ENCODE measurements around the gene PP2D1.
"Not testable (repeated sequence)": the region's sequence is repeated elsewhere in the genome, so short reads cannot be mapped to it uniquely, and the experiment has no call there.

PP2D1 gene

GRCh38 chr3:20012164-20012563 lies at the start of gene PP2D1:
Gene PP2D1, minus strand, starts transcription at chr3:20012264. Its CDS starts 192 bp downstream, at chr3:20012072.
- no peak for DNase-seq

DNA sequence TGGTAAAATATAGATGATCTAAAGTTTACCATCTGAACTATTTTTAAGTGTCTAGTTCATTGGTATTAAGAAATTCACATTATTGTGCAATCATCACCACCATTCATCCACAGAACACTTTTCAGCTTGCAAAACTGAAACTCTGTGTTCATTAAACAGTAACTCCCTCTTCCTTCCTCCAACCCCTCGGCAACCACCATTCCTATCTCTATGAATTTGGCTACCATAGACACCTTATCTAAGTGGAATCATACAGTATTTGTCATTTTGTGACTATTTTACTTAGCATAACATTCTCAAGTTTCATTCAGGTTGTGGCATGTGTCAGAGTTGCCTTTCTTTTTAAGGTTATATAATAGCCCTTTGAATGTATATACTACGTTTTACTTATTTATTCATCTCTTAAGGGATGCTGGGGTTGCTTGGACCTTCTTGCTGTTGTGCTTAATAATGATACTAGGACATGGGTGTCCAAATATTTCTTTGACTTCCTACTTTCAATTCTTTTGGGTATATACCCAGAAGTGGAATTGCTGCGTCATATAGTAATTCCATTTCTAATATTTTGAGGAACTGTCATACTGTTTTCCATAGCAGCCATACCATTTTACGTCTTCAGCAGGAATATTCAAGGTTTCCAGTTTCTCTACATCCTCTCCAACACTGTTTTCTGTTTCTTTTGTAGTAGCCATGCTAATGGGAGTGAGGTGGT lies 49.1 kb upstream of the PP2D1 start:
- no peak for DNase-seq

- DNase-seq: no peak
Observed at GRCh38 chr3:20059929-20060328, 47.9 kb upstream of the PP2D1 start.

DNA sequence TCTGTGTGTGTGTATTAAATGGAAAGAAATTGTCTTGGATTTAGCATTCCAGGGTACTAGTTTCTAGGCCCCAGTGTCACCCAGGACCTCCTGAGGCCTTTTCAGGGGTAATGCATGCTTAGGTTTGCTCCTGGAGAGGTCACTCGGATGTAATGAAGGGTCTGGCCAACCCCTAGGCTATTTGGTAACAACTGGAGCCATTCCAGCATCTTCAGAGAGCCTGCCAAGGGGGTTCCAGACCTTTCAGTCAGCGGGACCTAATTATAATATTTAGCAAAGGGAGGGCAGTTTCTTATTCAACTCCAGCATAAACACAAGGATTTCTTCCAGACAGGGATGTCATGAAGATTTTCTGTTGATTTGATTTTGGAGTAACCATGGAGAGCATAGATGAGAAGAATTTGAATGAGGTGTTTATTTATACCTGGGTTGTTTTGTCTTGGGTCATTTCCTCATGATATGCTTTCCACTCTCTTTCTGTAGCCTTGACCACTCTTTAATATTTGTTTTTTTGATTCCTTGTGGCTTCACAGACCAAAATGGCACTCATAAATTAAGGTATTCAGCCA lies 45.6 kb upstream of the PP2D1 start:
- DNase-seq: no peak

DNA sequence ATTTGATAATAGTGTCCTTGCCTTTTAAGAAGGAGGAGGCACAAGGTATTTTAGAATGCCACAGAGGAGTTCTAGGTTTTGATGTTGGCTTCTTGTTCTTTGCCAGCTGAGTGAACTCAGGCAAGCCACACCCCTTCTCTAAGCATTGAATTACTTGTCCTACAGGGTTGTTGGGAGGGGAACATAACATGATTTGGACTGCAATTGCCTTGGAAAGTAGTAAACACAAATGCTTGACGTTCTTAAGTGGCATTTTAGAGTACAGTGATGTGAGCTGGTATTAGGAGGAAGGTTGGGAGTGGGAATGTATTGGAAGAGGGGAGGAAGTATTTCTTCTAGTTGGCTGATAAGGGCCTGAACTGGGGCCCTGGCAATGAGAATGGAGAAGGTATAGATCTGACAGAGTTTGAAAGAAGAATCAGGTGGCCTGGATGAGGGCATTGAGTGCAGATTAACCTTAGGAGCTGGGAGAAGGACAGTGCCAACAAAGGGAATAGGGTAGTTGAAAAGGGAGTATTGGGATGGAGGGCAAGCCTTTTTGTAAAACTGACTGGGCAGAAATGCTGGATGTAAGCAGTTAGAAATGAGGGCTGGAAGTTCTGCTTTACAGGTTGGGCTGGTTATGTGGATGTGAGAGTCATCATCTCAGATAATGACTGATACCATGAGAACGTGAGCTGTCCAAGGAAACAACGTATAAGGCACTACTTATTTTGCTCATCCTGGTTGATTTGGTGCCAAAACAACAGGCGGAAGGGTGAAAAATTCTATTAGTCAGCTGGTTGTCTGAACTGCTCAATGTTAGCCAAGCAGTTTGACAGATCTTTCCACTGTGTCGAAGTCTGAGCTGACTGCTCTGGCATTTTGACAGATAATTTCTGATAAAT lies 44.9 kb upstream of the PP2D1 start:
- DNase-seq: no peak

DNA sequence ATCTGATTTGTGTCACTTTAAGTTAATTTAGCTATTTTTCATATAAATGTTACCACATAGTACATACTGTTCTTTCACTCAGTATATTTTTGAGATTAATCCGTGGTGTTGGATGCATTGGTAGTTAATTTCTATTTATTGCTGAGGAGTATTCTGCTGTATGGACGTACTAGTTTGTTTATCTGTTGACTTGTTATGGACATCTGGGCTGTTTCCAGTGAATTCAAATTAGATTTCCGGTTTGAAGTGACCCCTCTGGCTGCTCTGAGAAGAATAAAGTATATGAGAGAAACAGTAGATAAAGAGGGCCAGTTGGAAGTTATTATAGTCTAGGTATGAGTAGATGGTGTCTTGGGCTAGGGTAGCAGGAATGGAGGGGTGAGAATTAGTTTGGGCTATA lies 43.8 kb upstream of the PP2D1 start:
- DNase-seq: no peak

DNA sequence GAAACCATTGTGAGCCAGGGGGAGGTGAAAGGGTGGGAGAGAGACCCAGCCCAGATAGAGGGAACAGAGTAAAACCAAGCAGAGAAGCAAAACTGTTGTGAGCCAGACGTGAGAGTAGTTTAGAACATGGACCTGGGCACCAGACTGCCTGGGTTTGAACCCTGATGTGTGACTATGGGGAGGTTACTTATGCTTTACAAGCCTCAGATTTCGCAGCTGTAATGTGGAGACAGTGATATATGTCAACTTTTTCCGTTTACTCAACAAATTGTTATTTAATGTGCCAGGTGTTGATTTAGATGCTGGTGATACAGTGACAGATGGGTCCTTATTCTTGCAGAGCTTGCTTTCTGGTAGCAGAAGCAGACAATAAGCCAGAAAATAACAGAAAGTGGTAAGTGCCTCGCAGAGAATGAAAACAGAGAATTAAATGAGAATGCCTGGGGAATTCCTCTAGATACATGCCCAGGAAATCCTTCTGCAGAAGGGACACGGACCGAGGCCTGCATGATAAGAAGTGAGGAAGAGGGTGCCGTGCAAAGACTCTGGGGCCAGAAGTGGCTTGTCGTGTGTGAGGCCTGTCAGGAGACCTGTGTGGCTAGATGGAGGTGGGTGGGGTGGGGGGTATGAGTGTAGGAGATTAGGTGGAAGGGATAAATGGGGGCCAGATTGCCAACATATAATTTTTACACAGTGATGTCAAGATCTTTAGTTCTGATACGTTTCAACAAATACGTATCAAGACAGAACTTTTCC lies 43.1 kb upstream of the PP2D1 start:
- DNase-seq: no peak

- no peak for DNase-seq
Observed at GRCh38 chr3:20054549-20054987, 42.5 kb upstream of the PP2D1 start.

DNA sequence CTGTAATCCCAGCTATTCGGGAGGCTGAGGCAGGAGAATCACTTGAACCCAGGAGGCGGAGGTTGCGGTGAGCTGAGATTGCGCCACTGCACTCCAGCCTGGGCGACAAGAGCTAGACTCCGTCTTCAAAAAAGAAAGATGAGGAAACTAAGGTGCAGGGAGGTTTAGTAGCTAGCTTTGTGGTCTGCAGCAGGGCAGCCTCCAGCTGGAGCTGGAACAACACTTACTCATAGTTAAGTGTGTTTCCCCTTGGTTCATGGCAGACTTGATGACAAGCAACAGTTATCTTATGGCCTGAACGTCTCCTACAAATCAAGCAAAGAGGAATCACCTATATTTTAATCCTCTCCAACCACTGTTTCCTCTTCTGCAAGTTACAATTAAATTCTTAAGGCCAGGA lies 40.8 kb upstream of the PP2D1 start:
- DNase-seq: no peak

DNA sequence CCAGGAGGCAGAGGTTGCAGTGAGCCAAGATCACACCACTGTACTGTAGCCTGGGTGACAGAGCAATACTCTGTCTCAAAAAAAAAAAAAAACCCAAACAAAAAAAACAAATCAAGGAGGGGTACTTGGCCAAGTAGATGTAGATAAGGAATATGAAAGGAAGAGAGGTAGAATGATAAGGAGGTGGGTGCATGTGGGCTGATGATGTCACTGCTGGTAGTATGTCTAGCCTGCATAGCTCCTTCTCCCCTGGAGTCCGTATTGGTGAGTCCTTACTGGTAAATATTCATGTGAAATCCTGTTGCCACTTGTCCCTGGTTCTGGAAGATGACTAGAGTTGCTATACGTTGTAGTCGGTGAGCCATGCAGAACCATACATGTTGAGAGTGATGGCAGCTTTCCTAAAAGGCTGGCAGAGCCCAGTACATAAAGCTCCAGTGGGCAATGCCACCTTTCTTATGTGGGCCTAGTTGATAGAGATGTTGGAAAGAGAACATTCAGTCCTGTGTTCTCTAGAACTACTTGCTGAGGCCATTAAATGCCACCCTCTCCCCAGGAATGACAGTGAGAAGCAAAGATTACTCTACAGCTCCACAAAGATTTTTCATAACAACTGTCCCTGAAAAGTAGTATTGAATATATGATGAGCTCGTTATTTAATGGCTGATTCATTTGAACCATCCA lies 39.2 kb upstream of the PP2D1 start:
- no peak for DNase-seq

- DNase-seq: no peak
Observed at GRCh38 chr3:20047976-20048883, 36.2 kb upstream of the PP2D1 start.

DNA sequence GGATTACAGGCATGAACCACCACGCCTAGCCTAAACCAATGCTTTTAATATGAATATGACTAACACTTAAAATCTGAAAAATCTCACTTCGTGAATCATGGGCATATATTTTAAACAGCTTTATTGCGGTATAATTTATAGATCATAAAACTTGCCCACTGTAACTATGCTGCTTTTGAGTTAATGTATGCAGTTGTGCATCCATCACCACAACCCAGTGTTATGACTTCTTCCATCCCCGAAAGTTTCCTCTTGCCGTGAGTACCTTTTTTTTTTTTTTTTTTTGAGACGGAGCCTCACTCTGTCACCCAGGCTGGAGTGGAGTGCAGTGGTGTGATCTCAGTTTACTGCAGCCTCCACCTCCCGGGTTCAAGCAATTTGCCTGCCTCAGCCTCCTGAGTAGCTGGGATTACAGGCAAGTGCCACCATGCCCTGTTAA lies 35.3 kb upstream of the PP2D1 start:
- no peak for DNase-seq

GRCh38 chr3:20046556-20046955 lies 34.5 kb upstream of the PP2D1 start:
- DNase-seq: no peak

DNA sequence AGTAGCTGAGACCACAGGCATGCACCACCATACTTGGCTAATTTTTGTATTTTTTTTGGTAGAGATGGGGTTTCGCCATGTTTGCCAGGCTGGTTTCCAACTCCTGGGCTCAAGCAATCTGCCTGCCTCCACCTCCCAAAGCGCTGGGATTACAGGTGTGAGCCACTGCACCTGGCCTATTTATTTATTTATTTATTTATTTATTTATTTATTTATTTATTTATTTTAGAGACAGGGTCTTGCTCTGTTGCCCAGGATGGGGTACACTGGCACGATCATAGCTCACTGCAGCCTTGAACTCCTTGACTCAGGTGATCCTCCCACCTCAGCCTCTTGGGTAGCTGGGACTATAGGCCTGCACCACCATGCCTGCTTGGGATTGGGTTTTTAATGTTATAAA lies 33.1 kb upstream of the PP2D1 start:
- DNase-seq: not testable (repeated sequence)

- no peak for DNase-seq
Observed at GRCh38 chr3:20043825-20044224, 31.8 kb upstream of the PP2D1 start.

- DNase-seq: no peak
Observed at GRCh38 chr3:20043396-20043795, 31.3 kb upstream of the PP2D1 start.

- DNase-seq: no peak
Observed at GRCh38 chr3:20042331-20042730, 30.3 kb upstream of the PP2D1 start.

DNA sequence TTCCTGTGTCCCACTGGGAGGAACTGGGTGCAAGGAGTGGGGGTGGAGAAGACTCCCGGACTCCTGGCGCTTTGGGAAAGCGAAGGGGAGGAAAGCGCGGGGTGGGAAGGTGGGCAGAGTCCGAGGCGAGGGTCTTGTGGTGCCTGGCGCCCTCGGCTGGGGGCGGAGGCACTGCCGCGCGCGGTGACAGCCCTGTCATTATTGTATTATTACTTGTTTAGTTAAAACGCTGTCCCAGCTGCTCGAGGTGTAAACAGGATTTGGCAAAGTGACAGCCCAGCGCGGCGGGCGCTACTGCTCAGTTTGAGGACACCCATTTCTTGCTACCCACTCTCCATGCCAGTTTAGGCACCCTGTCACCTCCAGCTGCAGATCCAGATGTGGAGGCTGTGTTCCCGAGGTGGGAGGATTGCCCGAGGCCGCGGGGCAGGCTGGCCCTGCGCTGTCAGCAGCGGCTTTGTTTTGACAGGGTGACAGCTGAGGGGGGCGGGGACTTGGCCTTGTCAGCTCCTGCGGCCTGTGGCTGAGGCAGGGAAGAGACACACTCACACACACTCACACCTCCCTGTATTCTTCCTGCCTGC lies 29.2 kb upstream of the PP2D1 start:
- DNase-seq: peak; percentile 27

GRCh38 chr3:20040548-20041196 lies 28.6 kb upstream of the PP2D1 start:
- peak; percentile 20 for DNase-seq

Measured in NCI-H1105 (cell line).